Epidermal melanocyte (primary cell): ENCODE data around the gene CDC42BPA.
"Not testable (repeated sequence)": the region's sequence is repeated elsewhere in the genome, so short reads cannot be mapped to it uniquely, and the experiment has no call there.

ENCODE experiments used
- DNase-seq: peaks from one replicate; pipeline ENCODE4 v3.0.0; 2011; ENCODE audit warnings: low spot score; ENCODE audit not compliant: insufficient read length

CDC42BPA gene

GRCh38 chr1:227261501-227261900, 56.8 kb downstream of the CDC42BPA start:
- no peak for DNase-seq

- DNase-seq, result no peak
These were observed 57.9 kb downstream of the CDC42BPA start for GRCh38 chr1:227260433-227260832.

DNA sequence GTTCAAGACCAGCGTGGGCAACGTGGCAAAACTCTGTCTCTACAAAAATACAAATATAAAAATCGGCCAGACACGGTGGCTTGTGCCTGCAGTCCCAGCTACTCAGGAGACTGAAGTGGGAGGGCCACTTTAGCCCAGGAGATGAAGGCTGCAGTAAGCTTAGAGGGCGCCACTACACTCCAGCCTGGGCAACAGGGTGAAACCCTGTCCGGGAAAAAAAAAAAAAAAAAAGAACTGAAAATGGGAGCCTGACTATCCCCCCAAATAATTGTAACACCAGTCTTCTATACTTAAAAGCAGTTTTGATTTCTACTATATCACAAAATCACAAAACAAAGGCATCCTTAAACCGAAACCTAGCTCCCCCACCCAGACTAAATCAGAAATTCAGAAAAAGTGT, 60.3 kb downstream of the CDC42BPA start:
- no peak for DNase-seq

DNA sequence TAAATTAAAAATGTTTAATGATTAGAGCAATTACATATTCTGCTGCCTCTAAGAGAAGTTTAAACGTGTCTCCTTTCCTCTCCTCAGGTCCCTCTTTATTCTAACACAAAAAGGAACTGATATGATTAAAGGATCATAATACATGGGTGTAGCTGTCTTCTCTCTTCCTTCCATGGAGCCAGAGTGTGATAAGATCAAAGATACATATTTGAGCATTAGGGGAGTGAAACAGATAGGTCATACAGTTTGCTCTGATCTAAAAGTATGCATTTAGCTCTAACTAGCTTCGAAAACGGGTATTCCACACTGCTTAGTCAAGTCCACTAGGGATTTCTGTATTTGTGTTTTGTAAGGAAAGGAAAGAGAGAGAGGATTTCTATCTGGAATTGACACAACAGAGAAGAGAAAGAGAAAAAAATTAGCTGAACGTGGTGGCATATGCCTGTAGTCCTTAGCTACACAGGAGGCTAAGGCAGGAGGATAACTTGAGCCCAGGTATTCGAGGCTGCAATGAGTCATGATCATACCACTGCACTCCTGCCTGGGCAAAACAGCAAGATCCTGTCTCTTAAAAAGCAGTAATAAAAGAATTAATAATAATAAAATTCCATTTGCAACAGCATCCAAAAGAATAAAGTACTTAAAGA, 63.1 kb downstream of the CDC42BPA start:
- DNase-seq, result no peak

DNA sequence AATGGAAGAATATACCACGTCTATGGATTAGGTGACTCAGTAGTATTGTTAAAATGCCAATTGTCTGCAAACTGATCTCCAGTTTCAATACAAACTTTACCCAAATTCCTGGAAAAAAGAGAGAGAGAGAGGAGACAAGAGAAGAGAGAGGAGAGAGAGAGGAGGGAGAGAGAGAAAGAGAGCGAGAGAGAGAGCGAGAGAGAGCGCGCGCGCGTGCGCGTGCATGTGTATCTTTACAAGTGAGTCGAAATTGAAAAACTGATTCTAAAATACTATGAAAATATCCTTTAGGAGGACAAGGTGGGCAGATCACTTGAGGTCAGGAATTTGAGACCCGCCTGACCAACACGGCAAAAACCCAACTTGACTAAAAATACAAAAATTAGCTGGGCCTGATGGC, 65.2 kb downstream of the CDC42BPA start:
- no peak for DNase-seq

GRCh38 chr1:227245613-227246320, 72.5 kb downstream of the CDC42BPA start:
- DNase-seq, result no peak

DNA sequence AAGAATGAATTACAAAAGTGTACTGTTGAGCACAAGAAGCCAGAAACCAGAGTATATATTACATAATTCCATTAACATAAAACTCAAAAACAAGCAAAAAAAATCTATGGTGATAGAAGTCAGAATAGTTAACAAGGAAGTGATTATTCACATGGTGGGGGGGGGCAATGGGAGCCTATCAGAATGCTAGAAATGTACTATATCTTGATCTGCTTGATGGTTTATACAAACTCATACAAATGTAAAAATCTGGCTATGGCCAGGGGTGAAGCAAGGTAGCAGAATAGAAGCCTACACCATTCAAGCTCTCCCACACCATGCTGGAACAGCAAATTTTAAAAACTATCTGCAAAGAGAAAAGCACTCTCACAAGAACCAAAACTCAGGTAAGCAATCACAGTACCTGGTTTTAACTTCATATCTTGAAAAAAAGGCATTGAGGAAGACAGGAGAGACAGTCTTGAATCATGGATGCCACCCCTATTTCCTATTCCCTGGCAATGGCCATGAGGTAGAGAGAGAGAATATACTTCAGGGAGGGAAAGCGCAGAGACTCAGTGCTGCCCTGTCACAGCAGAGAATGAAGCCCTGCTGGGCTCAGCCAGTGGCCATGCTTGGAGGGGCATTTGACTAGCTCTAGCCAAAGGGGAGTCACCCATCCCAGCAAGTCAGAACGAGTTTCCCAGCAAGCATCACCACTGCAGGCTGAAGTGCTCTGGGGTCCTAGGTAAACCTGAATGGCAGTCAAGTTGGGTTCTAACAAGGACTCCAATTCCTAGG, 73.8 kb downstream of the CDC42BPA start:
- no peak for DNase-seq

DNA sequence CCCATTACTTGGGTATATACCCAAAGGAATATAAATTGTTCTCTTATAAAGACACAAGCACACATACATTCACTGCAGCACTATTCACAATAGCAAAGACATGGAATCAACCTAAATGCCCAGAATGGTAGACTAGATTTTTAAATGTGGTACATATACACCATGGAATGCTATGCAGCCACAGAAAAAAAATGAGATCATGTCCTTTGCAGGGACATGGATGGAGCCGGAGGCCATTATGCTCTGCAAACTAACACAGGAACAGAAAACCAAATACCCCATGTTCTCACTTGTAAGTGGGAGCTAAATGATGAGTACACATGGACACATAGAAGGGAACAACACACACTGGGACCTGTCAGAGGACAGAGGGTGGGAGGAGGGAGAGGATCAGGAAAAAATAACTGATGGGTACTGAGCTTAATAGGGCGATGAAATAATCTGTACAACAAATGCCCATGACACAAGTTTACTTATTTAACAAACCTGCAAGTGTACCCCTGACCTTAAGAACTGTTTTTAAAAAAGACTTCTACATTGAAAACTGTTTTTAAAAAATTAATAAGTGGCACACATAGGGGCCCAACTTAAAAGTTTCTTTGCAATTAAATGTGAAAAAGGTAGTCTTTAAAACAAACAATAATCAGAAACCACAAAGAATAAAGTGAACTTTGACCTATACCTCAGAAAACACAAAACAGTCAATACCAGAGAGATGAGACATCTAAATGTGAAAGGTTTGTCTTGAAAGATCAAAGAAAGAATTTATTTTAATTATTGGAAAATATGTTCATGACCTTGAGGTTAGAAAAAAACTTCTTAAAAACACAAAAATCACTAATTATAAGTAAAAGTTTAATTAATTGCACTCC, 75.2 kb downstream of the CDC42BPA start:
- DNase-seq, result no peak

- no peak for DNase-seq
These were observed 77.3 kb downstream of the CDC42BPA start for GRCh38 chr1:227240983-227241382.

GRCh38 chr1:227234998-227235405, 83.3 kb downstream of the CDC42BPA start:
- no peak for DNase-seq

DNA sequence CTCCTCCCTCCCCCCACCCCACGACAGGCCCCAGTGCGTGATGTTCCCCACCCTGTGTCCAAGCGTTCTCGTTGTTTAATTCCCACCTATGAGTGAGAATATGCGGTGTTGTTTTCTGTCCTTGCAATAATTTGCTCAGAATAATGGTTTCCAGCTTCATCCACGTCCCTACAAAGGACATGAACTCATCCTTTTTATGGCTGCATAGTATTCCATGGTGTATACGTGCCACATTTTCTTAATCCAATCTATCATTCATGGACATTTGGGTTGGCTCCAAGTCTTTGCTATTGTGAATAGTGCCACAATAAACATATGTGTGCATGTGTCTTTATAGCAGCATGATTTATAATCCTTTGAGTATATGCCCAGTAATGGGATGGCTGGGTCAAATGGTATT, 87.2 kb downstream of the CDC42BPA start:
- not testable (repeated sequence) for DNase-seq

DNA sequence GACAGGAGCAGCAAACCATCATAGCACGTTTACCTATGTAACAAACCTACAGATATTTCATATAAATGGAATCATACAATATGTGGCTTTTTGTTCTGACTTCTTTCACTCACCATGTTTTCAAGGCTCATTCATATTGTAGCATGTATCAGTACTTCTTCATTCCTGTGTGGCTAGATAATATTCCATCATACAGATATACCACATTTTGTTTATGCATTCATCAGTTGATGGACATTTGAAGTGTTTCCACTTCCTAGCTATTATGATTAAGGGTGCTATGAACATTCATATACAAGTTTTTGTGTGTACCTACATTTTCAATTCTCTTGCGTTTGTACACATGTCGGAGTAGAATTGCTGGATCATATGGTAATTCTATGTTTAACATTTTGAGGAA, 90.1 kb downstream of the CDC42BPA start:
- no peak for DNase-seq

DNA sequence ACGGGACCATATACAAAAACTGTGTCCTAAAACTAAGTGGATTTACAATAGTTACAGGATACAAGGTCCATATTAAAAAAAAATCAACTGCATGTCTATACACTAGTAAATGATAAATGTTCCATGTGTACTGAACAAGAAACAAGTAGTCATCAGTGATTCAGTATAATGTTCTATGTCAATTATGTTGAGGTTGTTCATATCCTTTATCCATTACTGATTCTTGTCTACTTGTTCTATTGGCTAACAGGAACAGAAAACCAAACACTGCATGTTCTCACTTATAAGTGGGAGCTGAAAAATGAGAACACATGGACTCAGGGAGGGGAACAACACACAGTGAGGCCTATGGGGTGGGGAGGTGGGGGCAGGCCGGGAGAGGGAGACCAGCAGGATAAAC, 90.5 kb downstream of the CDC42BPA start:
- no peak for DNase-seq

DNA sequence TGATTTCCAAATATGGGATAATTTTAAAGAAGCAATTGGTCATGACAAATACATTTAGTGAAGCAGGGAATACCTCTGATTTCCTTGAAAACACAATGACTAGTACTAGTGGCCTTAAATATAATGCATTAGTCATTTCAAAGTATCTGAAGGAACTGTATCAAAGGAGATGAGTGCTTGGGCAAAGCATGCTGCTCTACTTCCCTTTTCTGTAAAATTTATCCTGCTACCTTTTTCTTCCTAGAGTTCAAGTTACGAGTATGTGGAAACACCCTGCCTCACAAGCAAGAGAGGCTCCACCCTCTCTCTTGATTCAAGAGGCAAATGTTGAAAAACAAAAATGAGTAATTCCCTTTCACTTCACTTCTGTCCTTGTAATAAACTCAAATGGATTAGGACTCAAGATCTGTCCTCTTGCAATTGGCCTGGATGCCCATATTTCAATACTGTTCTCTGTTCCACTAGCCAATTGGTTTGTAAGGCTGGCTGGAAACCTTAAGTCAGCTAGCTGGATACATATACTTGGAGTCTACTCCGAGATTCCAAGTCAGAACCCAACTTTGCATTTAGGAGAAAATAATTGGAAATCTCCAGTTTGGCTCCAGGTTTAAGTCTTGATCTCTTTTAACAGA, 92.5 kb downstream of the CDC42BPA start:
- no peak for DNase-seq

GRCh38 chr1:227223171-227223806, 95.0 kb downstream of the CDC42BPA start:
- DNase-seq, result no peak

- DNase-seq, result no peak
These were observed 98.5 kb downstream of the CDC42BPA start for GRCh38 chr1:227219715-227220292.

GRCh38 chr1:227218870-227219573, 99.3 kb downstream of the CDC42BPA start:
- DNase-seq, result no peak

- no peak for DNase-seq
These were observed 102.3 kb downstream of the CDC42BPA start for GRCh38 chr1:227215863-227216510.

- DNase-seq, result no peak
These were observed 104.1 kb downstream of the CDC42BPA start for GRCh38 chr1:227214207-227214606.
